UCSD-AML1 (cell line): ENCODE measurements around the gene CLIC6.

Experiments
- DNase-seq: peaks from one replicate; lab custom pipeline; 2025; ENCODE audit not compliant: unreplicated experiment; lab: John Stamatoyannopoulos, UW

Gene CLIC6

DNA sequence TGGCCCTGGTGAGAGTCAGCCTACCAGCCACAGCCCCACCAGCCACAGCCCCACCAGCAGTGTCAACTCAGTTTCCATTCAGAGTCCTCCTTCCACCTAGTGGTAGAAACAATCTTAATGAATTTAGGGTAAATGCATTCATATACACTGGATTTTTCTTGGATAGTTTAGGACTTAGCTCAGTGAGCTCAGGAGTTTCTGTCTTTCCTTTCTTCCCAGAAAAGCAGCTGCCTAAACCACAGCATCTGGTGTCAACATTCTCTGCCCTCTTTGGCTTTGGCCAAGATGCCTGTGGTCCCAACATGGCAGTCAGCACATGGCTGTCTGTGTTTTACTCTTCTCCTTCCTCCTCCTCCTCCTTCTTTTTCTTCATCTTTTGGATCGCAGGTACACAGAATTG is 94.0 kb downstream of the CLIC6 start:
- no peak for DNase-seq

DNA sequence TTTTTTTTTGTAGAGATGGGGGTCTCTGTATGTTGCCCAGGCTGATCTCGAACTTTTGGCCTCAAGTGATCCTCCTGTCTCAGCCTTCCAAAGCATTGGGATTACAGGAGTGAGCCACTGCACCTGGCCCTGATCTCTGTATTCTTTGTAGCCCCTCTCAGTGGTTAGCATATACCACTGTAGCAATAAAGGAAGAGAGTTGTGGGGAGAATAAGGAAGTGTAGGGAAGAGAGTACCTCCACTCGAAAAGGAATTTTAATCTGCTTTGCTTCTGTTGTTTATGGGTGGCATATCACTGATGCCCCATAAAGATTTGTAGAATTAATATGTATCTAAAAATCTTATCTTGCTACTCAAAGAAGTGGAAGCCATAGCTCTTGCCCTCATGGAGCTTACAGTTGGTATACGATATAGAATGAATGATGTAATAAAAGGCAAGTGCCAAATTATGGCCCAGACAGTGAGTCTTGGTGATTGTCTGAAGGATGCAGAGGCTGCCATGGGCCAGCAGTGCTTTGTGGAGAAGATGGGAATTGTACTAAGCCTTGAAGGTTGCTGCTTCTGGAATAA is 96.0 kb downstream of the CLIC6 start:
- no peak for DNase-seq

DNA sequence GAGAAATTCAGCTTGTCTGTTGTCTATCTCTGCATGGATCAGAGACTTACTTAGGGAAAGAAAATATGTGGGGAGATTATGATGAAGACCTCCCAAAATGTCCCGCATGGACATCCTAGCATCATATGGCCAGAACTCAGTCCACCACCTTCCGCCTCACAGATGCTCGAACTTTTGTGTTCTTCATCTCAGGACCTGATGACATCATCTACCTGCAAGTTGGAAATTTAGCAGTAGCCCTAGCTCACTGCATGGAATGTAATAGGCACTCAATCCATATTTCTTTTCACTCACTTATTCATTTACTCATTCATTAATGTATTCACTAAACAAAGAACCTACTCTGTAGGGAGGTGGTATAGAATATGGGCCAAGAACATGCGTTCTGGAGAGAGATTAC is 96.8 kb downstream of the CLIC6 start:
- DNase-seq, result no peak

DNA sequence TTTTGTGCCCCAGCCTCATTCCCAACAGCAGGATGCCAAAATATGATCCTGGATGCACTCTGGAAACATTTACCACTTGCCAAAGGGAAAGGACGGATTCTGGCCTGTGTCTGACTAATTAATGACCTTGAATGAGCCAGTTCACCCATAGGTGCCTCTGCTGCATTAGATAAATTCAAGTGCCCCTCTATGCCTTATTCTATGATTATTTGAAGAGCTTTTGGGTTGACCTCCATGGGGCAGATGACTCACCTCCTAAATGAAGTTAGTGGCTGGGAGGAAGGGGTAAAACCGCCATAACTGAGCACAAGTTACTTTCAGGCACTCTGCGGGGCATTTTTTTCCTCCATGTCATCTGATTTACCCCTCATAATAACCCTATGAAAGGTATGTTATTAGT is 98.1 kb downstream of the CLIC6 start:
- no peak for DNase-seq
